Breast epithelium (tissue), 4 donors: Measurements from ENCODE around the gene PTRHD1. TPM values are rescaled to one million over a fixed set of nuclear protein-coding genes. Genes with fewer than 3 reads are reported as not detected.

Experiments used
- DNase-seq, 2 donors: peaks; one replicate each; pipeline ENCODE4 v3.0.0-alpha.2; 2019; ENCODE audit warnings: low spot score in 2 of 2
- H3K27ac ChIP-seq, 2 donors: fragments of 200-600 bp; sonication (generic) in 1 of 2; one replicate each; pipeline ENCODE4 v1.5.1; 2016 to 2019; ENCODE audit warnings: mild to moderate bottlenecking in 1 of 2
- H3K27me3 ChIP-seq, 2 donors: fragments of 200-600 bp; sonication (generic) in 1 of 2; one replicate each; pipeline versions ENCODE4 v1.5.1 to v1.6.0; 2017 to 2019; ENCODE audit warnings: control low read depth in 1 of 2, mild to moderate bottlenecking in 1 of 2
- H3K36me3 ChIP-seq: fragments of 200-600 bp; one replicate; pipeline ENCODE4 v1.5.1; 2019
- H3K4me1 ChIP-seq, 2 donors: fragments of 200-600 bp; sonication (generic); one replicate each; pipeline ENCODE4 v1.5.1; 2016 to 2019; ENCODE audit warnings: control low read depth in 1 of 2
- H3K4me3 ChIP-seq, 3 donors: fragments of 200-600 bp; sonication (generic); 1 replicate in 2 of 3; 2 replicates in 1 of 3; pipeline ENCODE4 v1.5.1; 2016 to 2019; ENCODE audit warnings: mild to moderate bottlenecking in 3 of 3, moderate library complexity in 2 of 3
- H3K9me3 ChIP-seq, 2 donors: fragments of 200-600 bp; sonication (generic) in 1 of 2; one replicate each; pipeline ENCODE4 v1.5.1; 2016 to 2019; ENCODE audit warnings: control low read depth in 1 of 2
- POLR2A ChIP-seq: fragments of 450-650 bp; IDR thresholded peaks from one replicate; pipeline ENCODE4 v1.6.1; 2016; ENCODE audit warnings: antibody characterized with exemption, mild to moderate bottlenecking, moderate library complexity
- POLR2AphosphoS5 ChIP-seq, 3 donors: sonication (generic); formaldehyde crosslinking; IDR thresholded peaks; one replicate each; pipeline ENCODE4 v1.6.1; 2017; ENCODE audit warnings: antibody characterized with exemption in 3 of 3
- intact Hi-C: fragments of 100-400 bp; cut with DNase I; formaldehyde crosslinking; loops from one replicate; pipeline ENCODE4 v1.15.1; 2023; ENCODE audit warnings: low total_unique reads
- total RNA-seq, 3 donors: library from RNA; depleted of rRNA; stranded (reverse); fragments of >200 nt; gene quantifications; one replicate each; pipeline ENCODE4 v1.1.0, GENCODE V29; 2016
- TF ChIP-seq, protein P1 (sequence below), 3 donors: fragments of 450-650 bp; IDR thresholded peaks; one replicate each; pipeline ENCODE4 v1.5.1; 2016 to 2017; ENCODE audit warnings: antibody characterized with exemption in 3 of 3, mild to moderate bottlenecking in 3 of 3, moderate library complexity in 3 of 3

PTRHD1 gene
- total RNA-seq, 3 donors from 2014 or later, result 19.3 to 38.8 (median 37.9) TPM

DNA sequence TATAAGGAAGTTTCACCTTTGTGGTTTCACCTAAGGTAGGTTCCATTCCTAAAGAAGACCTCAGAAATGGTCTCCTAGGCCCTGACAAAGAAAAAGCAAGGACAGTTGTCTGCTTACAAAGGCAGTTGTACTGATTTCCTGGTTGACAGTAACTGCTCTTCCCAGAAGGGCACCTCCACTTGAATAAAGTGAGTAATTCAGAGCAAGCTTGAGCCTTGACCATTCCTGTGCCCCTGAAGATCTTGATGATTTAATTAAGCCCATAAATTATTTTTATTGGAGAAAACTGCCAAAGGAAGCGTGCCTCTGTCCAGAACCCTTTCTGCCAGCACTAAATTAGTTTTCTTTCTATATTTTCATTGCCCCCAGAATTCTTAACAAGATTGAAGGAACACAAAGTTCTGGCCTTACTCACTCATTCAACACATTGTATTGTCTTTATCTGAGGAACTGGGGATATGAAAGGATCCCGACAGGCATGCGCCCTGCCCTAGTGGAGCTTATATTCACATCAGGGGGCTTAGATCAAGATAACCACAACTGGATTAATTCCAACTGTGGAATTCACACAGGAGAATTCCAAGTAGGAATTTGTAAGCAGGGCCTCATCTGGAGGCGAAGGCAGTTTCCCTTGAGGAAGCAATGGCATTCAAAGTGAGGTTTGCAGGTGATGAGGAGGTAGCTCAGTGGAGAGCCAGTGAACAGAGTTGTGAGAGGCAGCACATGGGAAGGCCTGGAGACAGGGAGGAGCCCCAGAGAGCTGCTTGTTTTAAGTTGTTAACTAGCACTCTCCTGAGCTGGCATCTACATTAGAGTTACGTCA lies 21.2 kb downstream of the PTRHD1 start:
- Histone ChIP-seq H3K9me3 (no peaks in the 10 kb centered on the region), H3K36me3 (no peaks in the 10 kb centered on the region), H3K27ac (peak overlapping the region in 1 of 2 donors; percentile 5), H3K27me3 (no peaks in the 10 kb centered on the region), H3K4me1 (no peaks in the 10 kb centered on the region), H3K4me3 (no peak overlapping the region)
- intact Hi-C loops, result no loop called here
- TF ChIP-seq POLR2AphosphoS5 (IDR thresholded peaks at IDR 0.05) (no peak), POLR2A (no peak)
- TF ChIP-seq, protein P1, sequence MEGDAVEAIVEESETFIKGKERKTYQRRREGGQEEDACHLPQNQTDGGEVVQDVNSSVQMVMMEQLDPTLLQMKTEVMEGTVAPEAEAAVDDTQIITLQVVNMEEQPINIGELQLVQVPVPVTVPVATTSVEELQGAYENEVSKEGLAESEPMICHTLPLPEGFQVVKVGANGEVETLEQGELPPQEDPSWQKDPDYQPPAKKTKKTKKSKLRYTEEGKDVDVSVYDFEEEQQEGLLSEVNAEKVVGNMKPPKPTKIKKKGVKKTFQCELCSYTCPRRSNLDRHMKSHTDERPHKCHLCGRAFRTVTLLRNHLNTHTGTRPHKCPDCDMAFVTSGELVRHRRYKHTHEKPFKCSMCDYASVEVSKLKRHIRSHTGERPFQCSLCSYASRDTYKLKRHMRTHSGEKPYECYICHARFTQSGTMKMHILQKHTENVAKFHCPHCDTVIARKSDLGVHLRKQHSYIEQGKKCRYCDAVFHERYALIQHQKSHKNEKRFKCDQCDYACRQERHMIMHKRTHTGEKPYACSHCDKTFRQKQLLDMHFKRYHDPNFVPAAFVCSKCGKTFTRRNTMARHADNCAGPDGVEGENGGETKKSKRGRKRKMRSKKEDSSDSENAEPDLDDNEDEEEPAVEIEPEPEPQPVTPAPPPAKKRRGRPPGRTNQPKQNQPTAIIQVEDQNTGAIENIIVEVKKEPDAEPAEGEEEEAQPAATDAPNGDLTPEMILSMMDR (IDR thresholded peaks at IDR 0.05), result no peak
- DNase-seq, result no peak

DNA sequence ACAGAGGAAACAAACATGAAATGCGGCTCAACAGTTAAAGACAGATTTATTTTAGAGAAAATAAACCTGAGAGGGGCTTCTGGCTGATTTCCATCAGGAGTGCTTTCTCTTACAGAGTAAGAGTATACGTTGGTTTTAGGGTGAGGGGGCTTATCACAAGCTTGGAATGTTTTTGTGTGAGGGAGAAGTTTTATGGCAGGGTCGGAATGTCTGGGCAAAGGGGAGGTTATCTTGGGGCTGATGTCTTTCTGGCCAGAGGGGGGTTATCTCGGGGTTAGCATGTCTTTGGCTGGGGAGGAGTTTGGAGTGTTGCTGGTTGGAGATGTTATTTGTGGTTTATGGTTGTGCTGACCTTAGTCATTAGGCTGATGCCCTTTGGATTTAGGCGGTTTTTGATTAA lies 22.1 kb downstream of the PTRHD1 start:
- Histone ChIP-seq H3K27me3 (no peaks in the 10 kb centered on the region), H3K4me3 (no peak overlapping the region), H3K27ac (no peak overlapping the region), H3K9me3 (no peaks in the 10 kb centered on the region), H3K4me1 (no peaks in the 10 kb centered on the region), H3K36me3 (no peaks in the 10 kb centered on the region)
- TF ChIP-seq POLR2A (no peak), POLR2AphosphoS5 (IDR thresholded peaks at IDR 0.05) (no peak)
- TF ChIP-seq, protein P1 (IDR thresholded peaks at IDR 0.05), result no peak
- intact Hi-C loops, result no loop called here
- no peak for DNase-seq

DNA sequence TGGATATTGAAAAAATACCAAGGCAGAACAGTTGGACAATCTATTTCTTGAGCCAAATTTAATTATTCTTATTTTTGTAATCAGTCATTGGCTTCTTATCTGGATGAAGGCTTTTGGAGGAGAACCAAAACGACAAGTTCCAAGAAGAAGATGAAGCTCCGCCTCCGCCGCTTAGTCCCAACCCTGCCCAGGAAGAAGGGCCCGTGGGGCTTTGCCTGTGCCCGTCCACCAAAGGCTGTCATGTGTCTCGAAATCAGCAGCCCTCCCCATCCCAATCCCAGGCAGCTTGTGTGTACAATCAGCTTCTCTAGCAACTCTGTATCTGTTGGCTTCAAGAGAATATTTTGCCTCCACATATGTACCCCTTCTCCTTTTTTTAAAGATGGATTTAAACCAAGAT lies 24.6 kb downstream of the PTRHD1 start:
- TF ChIP-seq POLR2AphosphoS5 (IDR thresholded peaks at IDR 0.05), result no peak
- TF ChIP-seq POLR2A, result no peak
- TF ChIP-seq, protein P1 (IDR thresholded peaks at IDR 0.05), result no peak
- Histone ChIP-seq H3K36me3 (peaks cover 3% of the 10 kb centered on the region), H3K4me1 (no peaks in the 10 kb centered on the region), H3K9me3 (no peaks in the 10 kb centered on the region), H3K27ac (no peak overlapping the region), H3K27me3 (no peaks in the 10 kb centered on the region), H3K4me3 (no peak overlapping the region)
- intact Hi-C loops, result no loop called here
- DNase-seq, result no peak

DNA sequence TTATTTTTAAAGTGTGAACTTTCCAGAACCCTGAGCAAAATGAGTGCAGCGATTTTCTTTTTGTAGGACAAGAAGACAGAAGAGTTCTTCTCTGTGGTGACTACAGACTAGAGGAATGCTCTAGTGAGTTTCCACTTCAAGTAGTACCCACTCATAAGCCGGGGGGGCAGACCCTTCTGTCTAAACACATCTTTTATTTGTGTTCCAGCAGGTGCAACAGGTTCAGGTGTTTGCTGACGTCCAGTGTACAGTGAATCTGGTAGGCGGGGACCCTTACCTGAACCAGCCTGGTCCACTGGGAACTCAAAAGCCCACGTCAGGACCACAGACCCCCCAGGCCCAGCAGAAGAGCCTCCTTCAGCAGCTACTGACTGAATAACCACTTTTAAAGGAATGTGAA lies 25.2 kb downstream of the PTRHD1 start:
- Histone ChIP-seq H3K27ac (no peak overlapping the region), H3K4me3 (no peak overlapping the region), H3K36me3 (peaks cover 3% of the 10 kb centered on the region), H3K4me1 (no peaks in the 10 kb centered on the region), H3K9me3 (no peaks in the 10 kb centered on the region), H3K27me3 (no peaks in the 10 kb centered on the region)
- intact Hi-C loops, result no loop called here
- TF ChIP-seq, protein P1 (IDR thresholded peaks at IDR 0.05), result no peak
- TF ChIP-seq POLR2AphosphoS5 (IDR thresholded peaks at IDR 0.05) (no peak), POLR2A (no peak)
- no peak for DNase-seq

DNA sequence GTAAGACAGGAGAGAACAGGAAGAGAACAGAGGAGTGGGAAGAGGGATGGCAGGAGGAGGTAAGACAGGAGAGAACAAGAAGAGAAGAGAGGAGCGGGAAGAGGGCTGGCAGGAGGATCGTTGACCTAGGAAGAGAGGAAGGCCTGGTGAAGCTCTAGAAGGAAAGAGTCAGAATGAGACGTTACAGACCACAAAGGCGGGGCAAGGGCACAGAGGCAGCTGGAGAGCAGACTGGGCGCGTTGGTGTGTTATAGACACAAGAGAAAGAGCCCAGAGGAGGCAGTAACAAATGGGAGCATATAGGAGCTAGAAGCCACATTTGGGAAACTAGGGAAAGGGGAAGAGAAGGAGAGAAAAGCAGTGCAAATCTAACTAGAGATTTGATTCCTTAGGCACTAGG lies 26.6 kb downstream of the PTRHD1 start:
- intact Hi-C loops, result no loop called here
- TF ChIP-seq POLR2AphosphoS5 (IDR thresholded peaks at IDR 0.05), result no peak
- TF ChIP-seq POLR2A, result no peak
- TF ChIP-seq, protein P1 (IDR thresholded peaks at IDR 0.05), result no peak
- no peak overlapping the region for H3K27ac ChIP-seq
- H3K27me3 ChIP-seq, result no peaks in the 10 kb centered on the region
- H3K36me3 ChIP-seq, result peaks cover 3% of the 10 kb centered on the region
- H3K4me1 ChIP-seq, result no peaks in the 10 kb centered on the region
- no peak overlapping the region for H3K4me3 ChIP-seq
- DNase-seq, result no peak
- no peaks in the 10 kb centered on the region for H3K9me3 ChIP-seq
